GM19452 (cell line): ENCODE data around the gene C3orf22.

ENCODE experiments used
- ATAC-seq: cut with Tn5 transposase; IDR thresholded peaks from one replicate; pipeline ENCODE4 v1.9.1; 2021; ENCODE audit not compliant: unreplicated experiment

Gene C3orf22

DNA sequence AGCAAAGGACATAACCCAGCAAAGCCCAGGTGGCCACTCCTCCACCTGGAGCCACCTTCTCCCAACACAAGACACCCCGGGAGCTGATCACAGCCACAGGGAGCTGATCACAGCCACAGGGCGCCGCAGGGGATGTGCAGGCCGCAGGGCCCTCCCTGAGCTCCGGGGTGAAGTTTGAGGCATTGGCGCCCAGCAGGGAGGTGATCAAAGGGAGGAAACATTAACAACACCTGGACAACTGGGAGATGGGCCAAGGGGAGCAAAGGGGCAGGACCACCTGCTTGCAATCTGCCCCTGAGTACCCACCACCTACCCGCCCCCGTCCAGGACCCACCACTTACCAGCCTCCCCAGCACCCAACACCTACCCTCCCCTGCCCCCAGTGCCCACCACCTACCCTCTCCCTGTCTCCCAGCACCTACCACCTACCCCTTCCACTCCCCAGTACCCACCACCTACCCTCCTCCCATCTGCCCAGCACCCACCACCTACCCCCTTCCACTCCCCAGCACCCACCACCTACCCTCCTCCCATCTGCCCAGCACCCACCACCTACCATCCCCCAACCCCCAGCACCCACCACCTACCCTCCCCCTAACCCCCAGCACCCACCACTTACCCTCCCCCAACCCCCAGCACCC is 43.5 kb downstream of the C3orf22 start:
- ATAC-seq, result no peak

DNA sequence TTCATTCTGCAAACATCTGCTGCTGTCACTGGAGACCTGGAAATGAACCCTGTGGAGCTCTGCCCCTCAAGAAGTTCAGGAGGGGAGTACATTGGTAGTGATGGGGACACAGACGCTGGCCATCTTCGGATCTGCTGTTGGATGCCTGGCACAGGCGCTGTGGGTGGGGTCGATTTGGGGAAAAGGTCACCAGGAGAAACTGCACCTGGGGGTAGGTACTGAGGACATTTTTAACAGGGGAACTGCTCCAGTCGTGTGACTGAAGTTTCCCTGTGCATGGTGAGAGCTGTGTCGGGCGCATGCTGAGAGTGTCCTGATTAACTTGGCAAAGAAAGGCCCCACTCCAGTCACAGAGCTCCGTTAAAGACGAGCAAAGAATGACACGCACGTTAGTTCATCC is 44.6 kb downstream of the C3orf22 start:
- ATAC-seq, result no peak

GRCh38 chr3:126512916-126513650 is 45.6 kb downstream of the C3orf22 start:
- ATAC-seq, result no peak

DNA sequence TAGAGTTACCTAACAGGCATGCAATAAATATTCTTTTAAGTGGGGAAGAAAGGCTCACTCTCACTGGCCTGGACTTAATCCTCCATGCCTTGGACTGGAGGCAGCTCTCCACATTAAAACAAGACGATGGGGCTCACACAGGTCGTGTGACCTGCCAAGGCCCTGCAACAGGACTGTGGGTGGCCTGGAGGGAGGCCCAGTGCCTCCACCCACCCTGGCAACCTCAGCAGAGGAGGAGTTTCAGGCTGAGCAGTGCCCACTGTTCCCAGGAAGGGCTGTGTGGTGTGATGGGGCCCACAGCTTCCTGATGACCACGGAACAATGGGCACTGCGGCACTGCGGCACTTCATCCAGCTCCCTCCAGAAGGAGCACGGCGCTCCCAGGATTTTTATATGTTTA is 46.7 kb downstream of the C3orf22 start:
- ATAC-seq, result no peak

- no peak for ATAC-seq
These were observed 47.4 kb downstream of the C3orf22 start for GRCh38 chr3:126511291-126511690.

DNA sequence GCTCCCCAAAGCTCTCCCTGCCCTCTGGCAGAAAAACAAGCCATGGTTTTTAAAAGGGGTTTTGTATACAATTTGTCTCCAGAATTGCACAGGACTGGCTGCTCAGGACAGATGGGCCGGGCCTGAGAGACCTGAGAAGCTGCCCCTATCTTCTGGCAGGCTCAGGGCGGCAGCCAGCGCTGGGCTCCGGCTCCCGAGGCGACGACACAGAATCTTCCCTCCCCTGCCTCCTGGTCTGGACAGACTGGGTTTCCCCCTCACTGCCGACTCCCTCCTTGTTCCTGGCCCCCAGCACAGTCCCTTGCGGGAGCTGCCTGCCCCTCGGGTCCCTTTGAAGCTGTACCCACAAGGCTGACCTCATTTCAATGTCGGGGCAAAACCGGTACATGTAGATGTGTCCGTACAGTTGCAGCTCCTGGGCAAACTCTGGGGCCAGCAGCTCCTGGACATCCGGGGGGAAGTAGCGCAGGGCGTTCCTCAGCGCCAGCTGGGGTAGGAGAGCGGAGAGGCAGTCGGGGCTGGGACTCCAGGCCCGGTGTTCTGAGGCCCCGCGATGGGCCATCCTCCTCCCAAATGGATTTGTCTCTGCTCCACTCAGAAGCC is 48.3 kb downstream of the C3orf22 start:
- no peak for ATAC-seq

DNA sequence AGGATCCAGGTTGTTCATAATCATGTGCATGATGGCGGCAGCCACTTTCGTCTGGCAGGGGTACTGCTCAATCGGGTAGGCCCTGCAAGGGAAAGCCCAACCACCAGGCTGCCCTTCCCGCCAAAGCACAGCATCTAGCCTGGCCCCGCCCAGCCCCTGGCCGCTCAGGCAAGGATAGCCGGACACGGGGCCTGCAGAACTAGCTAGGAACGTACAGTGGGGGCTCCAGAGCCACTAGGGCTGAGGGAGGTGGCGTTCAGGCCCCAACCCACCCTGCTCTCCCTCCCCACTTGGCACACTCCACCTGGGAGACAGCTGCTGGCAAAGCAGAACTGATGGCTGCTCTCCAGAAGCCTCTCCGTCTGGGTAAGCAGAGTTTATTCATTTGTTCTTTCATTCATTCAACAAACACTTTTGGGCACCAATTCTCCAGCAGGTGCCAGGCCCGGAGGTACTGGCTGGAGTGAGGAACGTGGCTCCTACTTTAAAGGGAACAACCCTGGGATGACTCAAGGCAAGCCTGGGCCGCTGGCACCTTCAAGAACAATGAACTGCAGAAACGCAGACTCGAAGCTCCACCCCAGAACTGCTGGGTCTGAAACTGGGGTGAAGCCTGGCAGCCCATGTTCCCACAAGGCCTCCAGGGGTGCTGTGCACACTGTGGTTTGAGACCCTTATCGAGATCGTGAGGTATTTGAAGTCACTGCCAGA is 49.0 kb downstream of the C3orf22 start:
- ATAC-seq, result no peak

GRCh38 chr3:126508564-126508964 is 50.2 kb downstream of the C3orf22 start:
- ATAC-seq, result no peak

- no peak for ATAC-seq
These were observed 50.8 kb downstream of the C3orf22 start for GRCh38 chr3:126507886-126508285.

- no peak for ATAC-seq
These were observed 55.0 kb downstream of the C3orf22 start for GRCh38 chr3:126503701-126504100.

GRCh38 chr3:126502656-126503055 is 56.1 kb downstream of the C3orf22 start:
- ATAC-seq, result no peak

DNA sequence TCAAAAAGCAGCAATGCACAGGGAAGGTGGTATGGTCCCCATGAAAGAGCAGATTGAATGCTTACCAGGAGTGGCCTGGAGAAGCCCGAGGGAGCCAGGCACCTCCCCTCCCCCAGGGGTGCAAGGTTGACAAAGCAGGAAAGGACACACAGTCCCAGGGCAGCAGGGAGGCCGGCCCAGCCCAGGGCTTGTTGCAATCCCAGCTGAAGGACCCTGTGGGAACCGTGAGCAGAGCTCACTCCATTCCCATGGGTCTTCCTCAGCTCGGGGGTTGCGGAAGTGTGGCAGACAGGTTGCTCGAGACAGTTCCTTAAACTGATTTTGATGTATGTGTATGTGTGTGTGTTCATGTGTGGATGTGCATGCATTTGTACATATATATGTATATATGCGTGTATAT is 57.0 kb downstream of the C3orf22 start:
- ATAC-seq, result no peak

DNA sequence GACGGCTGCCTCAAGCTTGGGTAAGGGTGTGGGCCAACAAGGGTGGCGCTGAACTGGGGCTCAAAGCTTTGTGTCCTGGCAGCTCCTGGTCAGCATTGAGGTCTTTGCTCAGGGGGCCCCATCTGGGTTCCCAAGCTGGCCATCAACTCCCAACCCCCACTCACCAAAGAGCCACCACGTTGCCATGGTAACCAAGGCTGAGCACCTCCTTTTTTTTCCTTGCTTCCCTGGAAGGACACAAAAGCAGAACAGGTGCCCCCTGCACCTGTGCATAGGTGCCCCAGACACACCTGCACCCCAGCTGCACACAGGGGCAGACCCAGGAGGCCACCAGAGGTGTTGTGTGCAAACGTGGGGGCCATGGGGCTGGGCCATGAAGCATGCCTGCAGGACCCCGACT is 57.7 kb downstream of the C3orf22 start:
- ATAC-seq, result no peak

DNA sequence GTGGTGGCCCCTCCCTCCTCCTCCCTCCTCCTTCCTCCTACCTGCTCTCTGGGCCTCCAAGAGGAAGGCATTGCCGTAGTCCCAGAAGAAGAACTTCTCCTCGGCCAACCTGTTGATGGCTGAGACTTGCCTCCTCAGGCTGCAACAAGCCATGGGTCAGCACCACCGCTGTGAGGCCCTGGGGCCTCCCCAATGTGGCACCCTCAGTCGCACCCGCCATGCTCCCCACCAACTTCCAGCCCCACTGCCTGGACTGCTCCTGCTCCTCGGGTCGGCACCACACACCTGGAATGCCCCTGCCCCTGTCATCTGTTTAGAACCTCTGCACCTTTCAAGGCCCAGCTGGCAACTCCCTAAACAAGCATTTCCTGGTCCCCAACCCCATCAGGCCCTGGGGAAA is 58.7 kb downstream of the C3orf22 start:
- ATAC-seq, result no peak
